Keratinocyte (primary cell): Measurements from ENCODE around the gene SYNDIG1.

Experiments used
- CTCF ChIP-seq, 3 experiments: IDR thresholded peaks in 1 of 3; conservative IDR thresholded peaks in 1 of 3; optimal IDR thresholded peaks in 1 of 3; 2 replicates in 2 of 3; 3 replicates in 1 of 3; pipeline versions ENCODE3 to v1.5.1; 2011; ENCODE audit warnings: low read length in 3 of 3, mild to moderate bottlenecking in 3 of 3, moderate library complexity in 2 of 3, control low read depth in 1 of 3, inconsistent platforms in 1 of 3; ENCODE audit not compliant: insufficient read depth in 2 of 3; ENCODE audit errors: extremely low read depth in 1 of 3
- EZH2 ChIP-seq: IDR thresholded peaks from one replicate; pipeline ENCODE4 v1.6.1; 2012; ENCODE audit warnings: inconsistent platforms, mild to moderate bottlenecking, low read length, moderate library complexity

GRCh38 chr20:24657878-24658620 lies 188.6 kb downstream of the SYNDIG1 start:
- TF ChIP-seq CTCF (optimal IDR thresholded peaks at IDR 0.05 in 1 of 3, IDR thresholded peaks at IDR 0.05 in 1 of 3, conservative IDR thresholded peaks at IDR 0.05 in 1 of 3; ENCODE audit: extremely low read depth in 1 of 3, insufficient read depth in 2 of 3, low read length in 3 of 3), result no peak
- TF ChIP-seq EZH2, result no peak
